ENCODE measurements around the gene NCMAP.

Gene NCMAP

GRCh38 chr1:24639094-24639493, 83.2 kb downstream of the NCMAP start:
- peaks cover 11% of the 10 kb centered on the region for H3K4me1 ChIP-seq (ENCODE audit: insufficient read depth, low read length)
- no peaks in the 10 kb centered on the region for H3K27me3 ChIP-seq (ENCODE audit: control insufficient read depth in 1 of 2, insufficient read depth in 2 of 2, low read length in 2 of 2)
- H3K9me3 ChIP-seq (ENCODE audit: low read length) = no peaks in the 10 kb centered on the region
- H3K9ac ChIP-seq (ENCODE audit: low read length) = no peak overlapping the region
- no peak overlapping the region for H3K4me3 ChIP-seq (ENCODE audit: low read depth in 1 of 2, low read length in 2 of 2)
- H3K27ac ChIP-seq (ENCODE audit: low read depth, low read length) = no peak overlapping the region
- H3K36me3 ChIP-seq (ENCODE audit: insufficient read depth, low read length) = no peaks in the 10 kb centered on the region

- H3K9ac ChIP-seq (ENCODE audit: low read length) = no peak overlapping the region
- H3K4me3 ChIP-seq (ENCODE audit: low read depth in 1 of 2, low read length in 2 of 2) = no peak overlapping the region
- no peaks in the 10 kb centered on the region for H3K36me3 ChIP-seq (ENCODE audit: insufficient read depth, low read length)
- no peaks in the 10 kb centered on the region for H3K27me3 ChIP-seq (ENCODE audit: control insufficient read depth in 1 of 2, insufficient read depth in 2 of 2, low read length in 2 of 2)
- H3K27ac ChIP-seq (ENCODE audit: low read depth, low read length) = no peak overlapping the region
- peaks cover 18% of the 10 kb centered on the region for H3K4me1 ChIP-seq (ENCODE audit: insufficient read depth, low read length)
- H3K9me3 ChIP-seq (ENCODE audit: low read length) = no peaks in the 10 kb centered on the region
Measured at GRCh38 chr1:24639881-24640280, 84.0 kb downstream of the NCMAP start.

- Histone ChIP-seq H3K9ac (ENCODE audit: low read length) (no peak overlapping the region), H3K4me3 (ENCODE audit: low read depth in 1 of 2, low read length in 2 of 2) (no peak overlapping the region), H3K27me3 (ENCODE audit: control insufficient read depth in 1 of 2, insufficient read depth in 2 of 2, low read length in 2 of 2) (no peaks in the 10 kb centered on the region), H3K27ac (ENCODE audit: low read depth, low read length) (no peak overlapping the region), H3K36me3 (ENCODE audit: insufficient read depth, low read length) (peaks cover 3% of the 10 kb centered on the region), H3K9me3 (ENCODE audit: low read length) (no peaks in the 10 kb centered on the region), H3K4me1 (ENCODE audit: insufficient read depth, low read length) (peaks cover 22% of the 10 kb centered on the region)
Measured at GRCh38 chr1:24640288-24640687, 84.4 kb downstream of the NCMAP start.

DNA sequence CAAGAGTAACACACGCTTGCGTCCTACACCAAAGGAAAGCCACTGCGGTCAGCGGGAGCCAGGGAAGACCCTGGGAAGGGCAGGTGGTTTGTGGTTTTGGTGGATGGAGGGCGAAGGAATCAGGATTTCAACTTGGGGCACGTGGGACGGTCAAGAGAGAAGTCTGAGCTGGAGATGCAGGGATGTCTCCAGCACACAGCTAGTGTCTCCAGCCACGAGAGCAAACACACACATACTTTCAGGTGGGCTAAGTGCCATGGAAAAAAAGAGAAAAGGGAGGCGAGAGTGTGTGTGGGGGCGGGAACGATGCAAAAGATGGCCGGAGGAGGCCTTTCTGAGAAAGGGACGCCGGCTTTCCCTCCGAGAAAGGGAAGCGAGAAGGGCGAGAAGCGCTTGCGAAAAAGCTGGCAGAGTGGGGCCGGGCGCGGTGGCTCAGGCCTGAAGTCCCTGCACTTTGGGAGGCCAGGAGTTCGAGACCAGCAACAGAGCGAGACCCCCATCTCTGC, 85.8 kb downstream of the NCMAP start:
- no peaks in the 10 kb centered on the region for H3K27me3 ChIP-seq (ENCODE audit: control insufficient read depth in 1 of 2, insufficient read depth in 2 of 2, low read length in 2 of 2)
- H3K9me3 ChIP-seq (ENCODE audit: low read length) = no peaks in the 10 kb centered on the region
- peak overlapping the region; percentile 99 for H3K9ac ChIP-seq (ENCODE audit: low read length)
- H3K4me3 ChIP-seq (ENCODE audit: low read depth in 1 of 2, low read length in 2 of 2) = peak overlapping the region; percentile 29 to 95
- H3K4me1 ChIP-seq (ENCODE audit: insufficient read depth, low read length) = peaks cover 27% of the 10 kb centered on the region
- peaks cover 13% of the 10 kb centered on the region for H3K36me3 ChIP-seq (ENCODE audit: insufficient read depth, low read length)
- peak overlapping the region; percentile 98 for H3K27ac ChIP-seq (ENCODE audit: low read depth, low read length)

- Histone ChIP-seq H3K4me1 (ENCODE audit: insufficient read depth, low read length) (peaks cover 27% of the 10 kb centered on the region), H3K27ac (ENCODE audit: low read depth, low read length) (peak within 1 kb of the TSS; percentile 98), H3K9me3 (ENCODE audit: low read length) (no peaks in the 10 kb centered on the region), H3K27me3 (ENCODE audit: control insufficient read depth in 1 of 2, insufficient read depth in 2 of 2, low read length in 2 of 2) (no peaks in the 10 kb centered on the region), H3K4me3 (ENCODE audit: low read depth in 1 of 2, low read length in 2 of 2) (peak within 1 kb of the TSS; percentile 76 to 95), H3K9ac (ENCODE audit: low read length) (peak within 1 kb of the TSS; percentile 99), H3K36me3 (ENCODE audit: insufficient read depth, low read length) (peaks cover 22% of the 10 kb centered on the region)
Measured at GRCh38 chr1:24642481-24643362, 86.8 kb downstream of the NCMAP start, which contains the start of gene SRRM1. SRRM1 (plus strand) TSS chr1:24643302; CDS start chr1:24643327, 25 bp downstream.

- peaks cover 27% of the 10 kb centered on the region for H3K4me1 ChIP-seq (ENCODE audit: insufficient read depth, low read length)
- H3K36me3 ChIP-seq (ENCODE audit: insufficient read depth, low read length) = peaks cover 29% of the 10 kb centered on the region
- H3K9ac ChIP-seq (ENCODE audit: low read length) = peak overlapping the region; percentile 91
- peak overlapping the region; percentile 76 to 88 for H3K4me3 ChIP-seq (ENCODE audit: low read depth in 1 of 2, low read length in 2 of 2)
- H3K9me3 ChIP-seq (ENCODE audit: low read length) = no peaks in the 10 kb centered on the region
- H3K27ac ChIP-seq (ENCODE audit: low read depth, low read length) = peak overlapping the region; percentile 87
- H3K27me3 ChIP-seq (ENCODE audit: control insufficient read depth in 1 of 2, insufficient read depth in 2 of 2, low read length in 2 of 2) = no peaks in the 10 kb centered on the region
Measured at GRCh38 chr1:24643363-24644099, 87.6 kb downstream of the NCMAP start.

DNA sequence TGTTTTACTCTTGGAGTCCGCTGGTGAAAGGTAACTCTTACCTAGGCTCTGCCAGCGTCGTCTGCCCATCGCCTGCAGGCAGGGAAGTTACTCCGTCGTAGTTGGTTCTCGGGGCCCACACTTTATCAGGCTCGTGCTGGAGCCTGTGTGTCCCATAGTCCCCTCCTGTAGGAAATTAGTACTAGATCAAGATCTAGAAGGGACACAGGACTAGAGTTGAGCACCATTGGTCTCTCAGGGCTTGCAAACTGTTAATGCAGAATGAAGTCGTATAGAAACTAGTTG, 88.2 kb downstream of the NCMAP start:
- peaks cover 34% of the 10 kb centered on the region for H3K36me3 ChIP-seq (ENCODE audit: insufficient read depth, low read length)

DNA sequence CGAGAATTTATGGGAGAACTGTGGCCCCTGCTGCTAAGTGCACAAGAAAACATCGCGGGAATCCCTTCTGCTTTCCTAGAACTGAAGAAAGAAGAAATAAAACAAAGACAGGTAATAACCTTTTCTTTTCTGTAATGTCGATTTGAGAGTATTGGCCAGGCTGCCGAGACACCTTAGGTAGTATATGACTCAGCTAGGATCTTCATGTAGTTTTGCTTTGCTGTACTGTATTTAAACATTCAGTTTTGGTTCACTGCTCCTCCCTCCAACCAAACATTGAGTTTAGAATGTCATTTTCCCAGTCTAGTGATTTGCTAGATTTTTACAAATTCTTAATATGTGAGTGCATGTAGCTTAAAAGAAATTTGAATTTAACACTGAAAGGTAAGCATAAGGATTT, 93.0 kb downstream of the NCMAP start:
- Histone ChIP-seq H3K27ac (ENCODE audit: low read depth, low read length) (no peak overlapping the region), H3K9me3 (ENCODE audit: low read length) (no peaks in the 10 kb centered on the region), H3K4me3 (ENCODE audit: low read depth in 1 of 2, low read length in 2 of 2) (no peak overlapping the region), H3K4me1 (ENCODE audit: insufficient read depth, low read length) (peaks cover 18% of the 10 kb centered on the region), H3K9ac (ENCODE audit: low read length) (no peak overlapping the region), H3K36me3 (ENCODE audit: insufficient read depth, low read length) (peaks cover 75% of the 10 kb centered on the region), H3K27me3 (ENCODE audit: control insufficient read depth in 1 of 2, insufficient read depth in 2 of 2, low read length in 2 of 2) (no peaks in the 10 kb centered on the region)

More for the DNA sequence above, 88.2 kb downstream of the NCMAP start:
- Histone ChIP-seq H3K9me3 (ENCODE audit: low read length) (no peaks in the 10 kb centered on the region), H3K27me3 (ENCODE audit: control insufficient read depth in 1 of 2, insufficient read depth in 2 of 2, low read length in 2 of 2) (no peaks in the 10 kb centered on the region), H3K4me1 (ENCODE audit: insufficient read depth, low read length) (peaks cover 27% of the 10 kb centered on the region), H3K9ac (ENCODE audit: low read length) (peak overlapping the region; percentile 91), H3K27ac (ENCODE audit: low read depth, low read length) (peak overlapping the region; percentile 87), H3K4me3 (ENCODE audit: low read depth in 1 of 2, low read length in 2 of 2) (peak overlapping the region; percentile 76 to 88)

DNA sequence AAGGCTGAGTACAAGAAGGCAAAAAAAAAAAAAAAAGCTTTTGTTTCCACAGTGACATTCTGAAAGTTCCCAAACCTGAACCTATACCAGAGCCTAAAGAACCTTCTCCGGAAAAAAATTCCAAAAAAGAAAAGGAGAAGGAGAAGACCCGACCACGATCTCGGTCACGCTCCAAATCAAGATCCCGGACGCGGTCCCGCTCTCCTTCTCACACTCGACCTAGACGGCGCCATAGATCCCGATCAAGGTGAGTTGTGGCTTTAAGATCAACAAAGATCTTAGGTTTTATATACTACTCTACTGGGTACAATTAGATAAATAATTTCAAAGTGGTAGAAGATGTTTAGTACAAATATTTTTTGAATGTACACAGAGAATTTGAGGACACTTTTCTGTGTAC, 96.5 kb downstream of the NCMAP start:
- no peaks in the 10 kb centered on the region for H3K4me1 ChIP-seq (ENCODE audit: insufficient read depth, low read length)
- H3K4me3 ChIP-seq (ENCODE audit: low read depth in 1 of 2, low read length in 2 of 2) = no peak overlapping the region
- H3K9me3 ChIP-seq (ENCODE audit: low read length) = no peaks in the 10 kb centered on the region
- H3K9ac ChIP-seq (ENCODE audit: low read length) = no peak overlapping the region
- H3K27ac ChIP-seq (ENCODE audit: low read depth, low read length) = no peak overlapping the region
- H3K36me3 ChIP-seq (ENCODE audit: insufficient read depth, low read length) = peaks cover 91% of the 10 kb centered on the region
- no peaks in the 10 kb centered on the region for H3K27me3 ChIP-seq (ENCODE audit: control insufficient read depth in 1 of 2, insufficient read depth in 2 of 2, low read length in 2 of 2)

- Histone ChIP-seq H3K4me1 (ENCODE audit: insufficient read depth, low read length) (no peaks in the 10 kb centered on the region), H3K4me3 (ENCODE audit: low read depth in 1 of 2, low read length in 2 of 2) (no peak overlapping the region), H3K9ac (ENCODE audit: low read length) (no peak overlapping the region), H3K27ac (ENCODE audit: low read depth, low read length) (no peak overlapping the region), H3K27me3 (ENCODE audit: control insufficient read depth in 1 of 2, insufficient read depth in 2 of 2, low read length in 2 of 2) (no peaks in the 10 kb centered on the region), H3K36me3 (ENCODE audit: insufficient read depth, low read length) (peaks cover 88% of the 10 kb centered on the region), H3K9me3 (ENCODE audit: low read length) (no peaks in the 10 kb centered on the region)
Measured at GRCh38 chr1:24654010-24654409, 98.1 kb downstream of the NCMAP start.

- Histone ChIP-seq H3K9ac (ENCODE audit: low read length) (no peak overlapping the region), H3K27me3 (ENCODE audit: control insufficient read depth in 1 of 2, insufficient read depth in 2 of 2, low read length in 2 of 2) (no peaks in the 10 kb centered on the region), H3K36me3 (ENCODE audit: insufficient read depth, low read length) (peaks cover 81% of the 10 kb centered on the region), H3K9me3 (ENCODE audit: low read length) (no peaks in the 10 kb centered on the region), H3K4me3 (ENCODE audit: low read depth in 1 of 2, low read length in 2 of 2) (no peak overlapping the region), H3K4me1 (ENCODE audit: insufficient read depth, low read length) (no peaks in the 10 kb centered on the region), H3K27ac (ENCODE audit: low read depth, low read length) (no peak overlapping the region)
Measured at GRCh38 chr1:24656046-24656445, 100.2 kb downstream of the NCMAP start.
